AG09309 (cell line): ENCODE data around the gene COQ9.
A peak's percentile ranks its signal among the peaks of the same experiment; 100 is the strongest.

ENCODE experiments used
- DNase-seq: peaks from one replicate; pipeline ENCODE4 v3.0.0-alpha.2; 2010; ENCODE audit warnings: low read depth
- H3K4me3 ChIP-seq: 2 replicates; pipeline ENCODE4 v1.5.1; 2011; ENCODE audit warnings: mild to moderate bottlenecking, low read depth, low read length, moderate library complexity; ENCODE audit not compliant: control insufficient read depth
- TF ChIP-seq, protein P1 (sequence below): IDR thresholded peaks from 2 replicates; pipeline ENCODE4 v1.5.1; 2011; ENCODE audit warnings: mild to moderate bottlenecking, low read depth, low read length, inconsistent platforms; ENCODE audit not compliant: insufficient read depth, control insufficient read depth; ENCODE audit errors: missing control alignments

COQ9 gene

DNA sequence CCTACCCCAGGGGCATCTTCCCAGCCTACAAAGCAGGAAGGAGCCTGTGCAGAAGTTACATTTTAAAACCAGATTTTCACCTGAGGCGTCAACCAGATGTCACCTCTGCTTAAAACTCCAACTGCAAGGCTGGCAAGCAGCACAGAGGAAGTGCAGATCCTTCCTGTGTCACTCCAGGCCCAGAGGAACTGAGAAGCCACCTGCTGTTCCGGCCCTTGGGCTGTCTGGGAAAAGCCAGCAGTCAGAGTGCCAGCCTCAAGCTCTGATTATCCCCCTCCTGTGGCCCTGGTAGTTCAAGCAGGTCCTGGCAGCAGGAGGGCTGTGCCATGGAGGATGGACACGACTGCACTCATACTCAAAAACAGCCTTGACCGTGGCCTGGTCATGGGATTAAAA is 25.4 kb downstream of the COQ9 start:
- no peak overlapping the region for H3K4me3 ChIP-seq
- TF ChIP-seq, protein P1, sequence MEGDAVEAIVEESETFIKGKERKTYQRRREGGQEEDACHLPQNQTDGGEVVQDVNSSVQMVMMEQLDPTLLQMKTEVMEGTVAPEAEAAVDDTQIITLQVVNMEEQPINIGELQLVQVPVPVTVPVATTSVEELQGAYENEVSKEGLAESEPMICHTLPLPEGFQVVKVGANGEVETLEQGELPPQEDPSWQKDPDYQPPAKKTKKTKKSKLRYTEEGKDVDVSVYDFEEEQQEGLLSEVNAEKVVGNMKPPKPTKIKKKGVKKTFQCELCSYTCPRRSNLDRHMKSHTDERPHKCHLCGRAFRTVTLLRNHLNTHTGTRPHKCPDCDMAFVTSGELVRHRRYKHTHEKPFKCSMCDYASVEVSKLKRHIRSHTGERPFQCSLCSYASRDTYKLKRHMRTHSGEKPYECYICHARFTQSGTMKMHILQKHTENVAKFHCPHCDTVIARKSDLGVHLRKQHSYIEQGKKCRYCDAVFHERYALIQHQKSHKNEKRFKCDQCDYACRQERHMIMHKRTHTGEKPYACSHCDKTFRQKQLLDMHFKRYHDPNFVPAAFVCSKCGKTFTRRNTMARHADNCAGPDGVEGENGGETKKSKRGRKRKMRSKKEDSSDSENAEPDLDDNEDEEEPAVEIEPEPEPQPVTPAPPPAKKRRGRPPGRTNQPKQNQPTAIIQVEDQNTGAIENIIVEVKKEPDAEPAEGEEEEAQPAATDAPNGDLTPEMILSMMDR = no peak
- no peak for DNase-seq

DNA sequence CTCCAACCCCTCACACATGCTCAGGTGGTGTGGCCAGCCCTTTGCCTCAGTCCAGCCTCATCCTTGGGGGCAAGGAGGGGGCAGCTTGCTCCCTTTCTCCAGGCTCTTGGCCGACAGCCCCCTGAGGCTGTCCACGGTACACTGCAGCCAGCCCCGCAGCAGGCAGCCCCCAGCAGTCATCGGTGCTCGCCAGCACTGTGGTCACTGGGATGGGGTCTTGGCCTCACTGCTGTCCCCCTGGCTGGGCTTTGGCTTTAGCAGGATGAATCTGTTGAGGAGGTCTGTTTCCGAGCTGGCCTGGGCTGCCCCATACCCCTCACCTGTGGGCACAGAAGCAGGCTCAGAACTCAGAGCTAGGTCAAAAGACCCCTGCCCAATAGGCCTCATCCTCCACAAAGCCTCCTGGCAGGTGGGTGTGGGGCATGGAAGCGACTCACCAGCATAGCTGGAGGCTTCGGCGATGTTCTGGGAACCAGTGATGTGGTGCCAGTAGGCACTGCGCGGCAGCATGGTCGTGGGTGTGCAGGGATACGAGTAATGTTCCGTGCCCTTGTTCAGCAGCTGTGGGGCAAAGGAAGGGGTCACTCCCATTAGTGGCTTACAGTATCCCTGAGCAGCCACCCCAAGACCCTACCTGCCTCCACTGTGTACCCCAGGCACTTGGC is 26.0 kb downstream of the COQ9 start:
- H3K4me3 ChIP-seq = no peak overlapping the region
- DNase-seq = no peak
- TF ChIP-seq, protein P1 = no peak

DNA sequence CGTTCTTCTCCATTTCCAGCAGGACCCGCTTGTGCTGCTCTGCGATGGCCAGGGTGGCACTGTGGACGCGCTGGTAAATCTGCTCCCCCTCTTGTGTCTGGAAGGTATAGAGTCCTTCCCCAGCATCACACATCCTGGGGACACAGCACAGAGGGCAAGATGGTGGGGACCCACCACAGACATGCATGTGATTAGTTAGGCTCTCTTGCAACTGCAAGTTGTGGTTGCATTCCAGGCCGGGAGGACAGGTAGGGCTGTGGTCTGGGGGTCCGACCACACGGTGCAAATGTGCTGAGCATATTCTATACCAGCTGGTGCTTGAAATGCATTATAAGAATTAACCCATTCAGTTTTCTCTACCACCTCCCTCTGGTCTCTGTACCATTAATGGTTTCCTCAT is 26.6 kb downstream of the COQ9 start:
- no peak for DNase-seq
- TF ChIP-seq, protein P1 = no peak
- no peak overlapping the region for H3K4me3 ChIP-seq

DNA sequence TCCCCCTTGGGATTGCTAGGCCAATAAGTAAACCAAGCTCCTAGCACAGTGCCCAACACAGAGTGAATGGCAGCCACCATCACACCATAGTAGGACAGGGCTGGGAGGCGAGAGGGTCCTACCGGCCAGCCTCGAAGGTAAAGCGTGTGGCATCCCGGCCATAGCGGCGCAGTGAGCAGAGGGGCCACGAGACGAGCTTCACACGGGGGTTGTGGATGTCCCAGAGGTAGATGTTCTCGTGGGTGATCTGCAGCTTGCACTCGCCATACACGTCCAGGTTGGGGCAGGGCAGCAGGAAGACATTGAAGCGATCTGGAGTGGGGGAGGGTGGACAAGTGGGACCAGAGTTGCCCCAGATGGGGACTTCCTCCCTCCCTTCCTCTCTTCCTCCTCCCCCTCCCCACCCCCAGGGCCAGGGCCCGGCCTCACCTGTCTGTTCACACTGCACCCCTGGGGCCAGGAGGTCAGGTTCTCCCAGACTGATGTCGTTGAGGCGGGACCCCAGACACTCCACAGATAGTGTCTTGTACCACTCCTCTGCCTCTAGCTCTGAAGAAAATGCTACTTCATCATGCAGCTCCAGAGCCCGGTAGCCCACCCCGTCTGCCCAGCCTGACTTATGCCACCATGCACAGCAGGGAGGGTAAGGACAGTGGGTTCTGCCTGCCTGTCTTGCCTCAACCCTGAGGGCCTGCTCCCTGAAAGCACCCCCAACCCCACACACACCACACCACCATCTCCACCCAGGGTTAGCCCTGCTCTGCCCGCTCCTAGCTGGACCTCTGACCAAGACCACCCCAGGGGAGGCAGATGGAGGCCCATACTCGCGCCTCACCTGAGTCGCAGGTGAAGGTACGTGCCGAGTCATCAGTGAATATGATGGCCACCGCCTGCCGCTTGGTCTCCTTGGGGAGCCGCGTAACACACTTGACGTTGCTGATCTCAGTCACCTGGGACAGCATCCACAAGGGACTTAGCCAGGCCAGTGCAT is 27.7 kb downstream of the COQ9 start:
- H3K4me3 ChIP-seq = no peak overlapping the region
- TF ChIP-seq, protein P1 = no peak
- DNase-seq = no peak

DNA sequence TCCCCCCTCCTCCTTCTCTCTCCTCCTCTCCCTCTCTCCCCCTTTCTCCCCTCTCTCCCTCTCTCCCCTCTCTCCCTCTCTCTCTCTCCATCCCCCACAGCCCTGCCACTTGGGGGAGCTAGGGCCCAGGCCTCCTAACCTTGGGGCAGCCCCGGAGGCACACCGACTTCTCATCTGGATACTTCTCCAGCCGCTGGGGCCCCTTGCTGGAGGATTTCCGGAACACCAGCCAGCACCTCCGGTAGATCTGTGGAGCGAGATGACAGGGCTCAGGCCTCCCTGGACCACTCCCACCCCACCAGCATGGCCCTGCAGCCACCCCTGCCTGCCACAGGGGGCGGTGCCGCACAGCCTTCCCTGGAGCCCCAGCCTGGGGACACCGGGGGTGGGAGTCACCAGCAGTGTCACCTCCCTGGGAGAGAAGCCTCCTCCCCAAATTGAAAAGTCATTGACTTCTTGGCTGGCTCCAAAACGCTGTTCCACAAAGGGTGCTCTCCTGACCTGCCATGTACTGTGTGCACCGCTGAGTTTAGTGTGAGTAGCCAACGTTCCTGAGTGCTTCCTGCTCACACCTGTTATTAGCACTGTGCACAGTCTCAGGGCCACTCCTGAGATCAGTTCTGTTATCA is 28.5 kb downstream of the COQ9 start:
- TF ChIP-seq, protein P1 = peak; percentile 47
- H3K4me3 ChIP-seq = no peak overlapping the region

DNA sequence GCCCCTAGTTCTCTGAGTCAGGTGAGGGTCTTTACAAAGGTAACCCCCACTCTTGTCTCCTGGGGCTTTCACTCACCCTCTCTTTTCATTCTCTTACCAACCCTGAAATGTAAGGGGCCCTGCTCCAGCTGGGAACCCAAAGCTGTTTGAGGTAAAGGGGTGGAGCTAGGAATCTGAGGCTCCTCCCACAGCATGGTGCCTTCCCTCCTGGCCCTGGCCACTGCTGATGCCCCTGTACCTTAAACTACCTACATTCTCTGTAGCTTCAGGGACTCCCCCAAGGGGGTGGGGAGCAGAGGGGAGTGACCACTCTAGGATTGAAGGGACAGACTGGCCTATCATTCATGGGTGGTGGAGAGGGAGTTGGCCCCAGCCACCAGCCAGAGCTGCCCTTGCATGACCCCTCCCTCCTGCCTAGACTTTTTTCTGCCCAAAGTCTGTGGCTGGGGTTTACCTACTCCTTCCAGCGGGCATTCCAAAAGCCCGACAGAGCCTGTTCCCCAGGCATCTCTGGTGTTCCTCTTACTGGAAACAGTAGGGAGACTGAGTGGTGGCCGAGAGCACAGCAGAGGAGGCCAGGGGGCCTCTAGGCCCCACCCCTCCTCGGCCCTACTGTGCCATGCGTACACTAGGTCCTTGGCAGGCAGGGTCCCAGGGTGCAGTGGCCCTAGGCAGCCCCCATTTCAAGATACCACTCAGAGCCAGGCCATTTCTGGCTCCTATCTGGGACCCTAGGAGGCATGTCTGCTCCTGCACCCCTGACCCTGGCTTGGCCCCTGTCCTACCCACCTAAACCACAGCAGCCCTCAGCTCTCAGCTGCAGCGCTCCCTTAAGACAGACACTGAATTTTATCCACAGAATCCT is 29.5 kb downstream of the COQ9 start:
- TF ChIP-seq, protein P1 = no peak
- DNase-seq = no peak
- H3K4me3 ChIP-seq = no peak overlapping the region

More for the DNA sequence above, 28.5 kb downstream of the COQ9 start:
- DNase-seq = no peak
